Measurements from ENCODE around the gene ADGRB2.

ADGRB2 gene

GRCh38 chr1:31793586-31794285, 29.6 kb upstream of the ADGRB2 start:
- DNase-seq, result no peak

GRCh38 chr1:31793086-31793485, 28.9 kb upstream of the ADGRB2 start:
- DNase-seq, result no peak

GRCh38 chr1:31792541-31792940, 28.4 kb upstream of the ADGRB2 start:
- DNase-seq, result no peak

- DNase-seq, result no peak
Observed at GRCh38 chr1:31792116-31792515, 28.0 kb upstream of the ADGRB2 start.

GRCh38 chr1:31791131-31791858, 27.2 kb upstream of the ADGRB2 start:
- DNase-seq, result no peak

- no peak for DNase-seq
Observed at GRCh38 chr1:31790641-31791091, 26.5 kb upstream of the ADGRB2 start.

- no peak for DNase-seq
Observed at GRCh38 chr1:31790140-31790539, 26.0 kb upstream of the ADGRB2 start.

- DNase-seq, result peak; percentile 89 to 95 (median 94)
Observed at GRCh38 chr1:31789259-31790065, 25.3 kb upstream of the ADGRB2 start.

- DNase-seq, result peak in 2 of 4 experiments; percentile 41 to 51
Observed at GRCh38 chr1:31788825-31789256, 24.7 kb upstream of the ADGRB2 start.

- peak; percentile 93 to 96 (median 94) for DNase-seq
Observed at GRCh38 chr1:31788138-31788824, 24.1 kb upstream of the ADGRB2 start.

GRCh38 chr1:31787786-31788137, 23.6 kb upstream of the ADGRB2 start:
- DNase-seq, result no peak

GRCh38 chr1:31787261-31787660, 23.1 kb upstream of the ADGRB2 start:
- no peak for DNase-seq

- peak in 1 of 4 experiments; percentile 1 for DNase-seq
Observed at GRCh38 chr1:31786366-31787060, 22.4 kb upstream of the ADGRB2 start.

GRCh38 chr1:31785947-31786290, 21.8 kb upstream of the ADGRB2 start:
- DNase-seq, result no peak

GRCh38 chr1:31785020-31785946, 21.1 kb upstream of the ADGRB2 start:
- DNase-seq, result peak in 1 of 4 experiments; percentile 5

GRCh38 chr1:31784356-31785019, 20.3 kb upstream of the ADGRB2 start:
- DNase-seq, result no peak

- no peak for DNase-seq
Observed at GRCh38 chr1:31783846-31784245, 19.7 kb upstream of the ADGRB2 start.

- no peak for DNase-seq
Observed at GRCh38 chr1:31782421-31783410, 18.6 kb upstream of the ADGRB2 start.

- no peak for DNase-seq
Observed at GRCh38 chr1:31781756-31782371, 17.7 kb upstream of the ADGRB2 start.

Data from suppressor macrophage (primary cell).